SHP77 treated with DMSO at 0.1 percent for 48 hours (cell line): Measurements from ENCODE around the gene SYNJ2.

Source experiments
- DNase-seq: peaks from one replicate; lab custom pipeline; 2025; lab: John Stamatoyannopoulos, UW

SYNJ2 gene

GRCh38 chr6:157998707-157999167 is 17.1 kb downstream of the SYNJ2 start:
- DNase-seq = no peak

GRCh38 chr6:157999168-158000051 is 17.7 kb downstream of the SYNJ2 start:
- DNase-seq = no peak

- DNase-seq = no peak
These were observed 19.1 kb downstream of the SYNJ2 start for GRCh38 chr6:158000530-158001307.

DNA sequence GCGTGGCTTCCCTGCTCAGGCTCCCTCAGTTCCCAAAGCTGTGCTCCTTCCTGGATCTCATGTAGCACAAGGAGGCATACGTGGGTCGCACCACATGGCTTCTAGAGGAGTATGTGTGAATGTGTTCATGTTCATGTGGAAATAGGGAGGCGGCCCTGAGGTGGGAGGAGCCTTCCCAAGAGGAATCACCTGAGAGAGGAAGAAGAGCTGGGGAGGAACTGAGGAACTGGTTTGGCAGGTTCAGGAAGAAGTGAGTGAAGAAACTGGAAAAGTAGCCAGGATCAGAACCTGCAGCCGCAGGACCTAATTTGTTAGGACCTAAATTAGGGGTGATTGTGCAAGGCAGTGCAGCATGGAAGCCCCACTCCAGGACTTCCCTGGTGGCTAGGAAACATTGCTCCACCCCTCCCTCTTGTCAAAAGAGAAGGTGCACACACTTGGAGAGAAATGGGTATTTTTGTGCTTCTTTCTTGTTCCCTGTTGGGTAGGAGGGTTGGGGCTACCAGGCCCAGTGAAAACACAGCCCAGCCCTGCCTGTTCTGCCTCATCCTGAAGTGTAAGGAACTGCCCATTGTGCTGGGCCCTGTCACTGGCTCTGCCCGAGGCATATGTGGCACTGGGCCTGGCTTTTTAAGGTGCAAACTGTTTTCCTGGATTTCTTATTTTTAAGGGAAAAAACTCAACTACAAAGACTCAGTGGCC is 20.7 kb downstream of the SYNJ2 start:
- DNase-seq = no peak

- DNase-seq = no peak
These were observed 21.5 kb downstream of the SYNJ2 start for GRCh38 chr6:158002951-158003853.

GRCh38 chr6:158003910-158004700 is 22.4 kb downstream of the SYNJ2 start:
- no peak for DNase-seq

- DNase-seq = no peak
These were observed 23.0 kb downstream of the SYNJ2 start for GRCh38 chr6:158004701-158005095.

DNA sequence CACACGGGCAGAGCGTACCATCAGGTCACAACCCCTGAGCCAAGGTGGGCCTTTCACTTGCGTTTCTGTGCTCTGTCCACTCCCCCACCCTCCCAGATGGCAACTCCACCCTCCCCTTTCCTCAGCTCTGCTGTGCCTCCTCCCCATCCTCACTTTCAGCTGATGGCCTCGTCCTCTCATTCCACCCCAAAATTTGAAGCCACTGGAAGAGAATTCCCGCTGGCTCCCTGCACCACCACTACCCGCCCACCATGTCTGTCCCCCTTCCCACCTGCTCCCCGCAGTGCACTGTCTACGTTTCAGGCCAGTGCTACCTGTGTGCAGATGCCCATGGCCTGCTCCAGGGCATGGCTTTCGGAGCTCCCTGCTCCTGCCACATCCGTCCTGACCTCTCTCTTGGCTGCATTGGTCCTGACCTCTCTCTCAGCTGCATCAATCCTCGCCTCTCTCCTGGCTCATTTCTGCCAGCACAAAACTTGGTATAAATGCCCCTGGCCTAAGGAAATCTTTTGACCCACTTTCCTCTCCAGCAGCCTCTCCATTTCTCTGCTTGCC is 24.0 kb downstream of the SYNJ2 start:
- no peak for DNase-seq

DNA sequence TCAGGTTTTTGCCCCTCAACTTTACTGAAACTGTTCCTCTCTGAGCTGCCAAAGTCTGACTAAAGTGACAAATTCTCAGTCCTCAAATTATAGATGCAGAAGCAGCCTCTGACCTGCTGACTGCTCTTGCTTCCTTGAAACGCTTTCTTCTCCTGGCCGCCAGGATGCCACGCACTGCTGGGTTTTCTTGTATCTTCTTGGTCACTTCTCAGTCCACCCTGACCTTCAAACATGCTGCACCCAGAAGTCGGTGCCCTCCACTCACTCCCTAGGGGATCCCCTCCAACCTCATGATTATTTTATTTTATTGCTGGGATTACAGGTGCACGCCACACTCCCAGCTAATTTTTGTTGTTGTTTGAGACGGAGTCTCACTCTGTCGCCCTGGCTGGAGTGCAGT is 24.7 kb downstream of the SYNJ2 start:
- DNase-seq = no peak

DNA sequence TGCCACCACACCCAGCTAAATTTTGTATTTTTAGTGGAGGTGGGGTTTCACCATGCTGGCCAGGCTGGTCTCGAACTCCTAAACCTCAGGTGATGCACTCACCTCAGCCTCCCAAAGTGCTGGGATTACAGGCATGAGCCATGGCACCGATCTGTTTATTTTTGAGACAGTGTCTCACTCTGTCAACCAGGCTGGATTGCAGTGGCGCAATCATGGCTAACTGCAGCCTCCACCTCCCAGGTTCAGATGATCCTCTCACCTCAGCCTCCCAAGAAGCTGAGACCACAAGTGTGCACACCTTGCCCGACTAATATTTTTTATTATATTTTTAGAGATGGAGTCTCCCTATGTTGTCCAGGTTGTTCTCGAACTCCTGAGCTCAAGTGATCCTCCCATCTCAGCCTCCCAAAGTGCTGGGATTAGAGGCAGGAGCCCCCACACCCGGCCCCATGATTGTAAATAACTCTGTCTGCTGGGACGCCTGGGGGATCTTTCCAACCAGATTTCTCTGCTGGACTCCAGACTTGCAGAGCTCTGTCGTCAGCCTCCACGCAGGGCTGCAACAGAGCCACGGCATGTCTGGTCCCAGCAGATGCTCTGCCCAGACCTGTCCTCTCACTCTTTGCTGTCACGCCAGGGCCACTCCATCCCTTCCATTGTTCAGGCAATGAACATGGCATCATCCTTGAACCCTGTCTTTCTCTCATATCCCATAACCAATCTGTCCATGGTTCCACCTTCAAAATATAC is 25.3 kb downstream of the SYNJ2 start:
- DNase-seq = no peak

- DNase-seq = no peak
These were observed 27.1 kb downstream of the SYNJ2 start for GRCh38 chr6:158008864-158009113.

DNA sequence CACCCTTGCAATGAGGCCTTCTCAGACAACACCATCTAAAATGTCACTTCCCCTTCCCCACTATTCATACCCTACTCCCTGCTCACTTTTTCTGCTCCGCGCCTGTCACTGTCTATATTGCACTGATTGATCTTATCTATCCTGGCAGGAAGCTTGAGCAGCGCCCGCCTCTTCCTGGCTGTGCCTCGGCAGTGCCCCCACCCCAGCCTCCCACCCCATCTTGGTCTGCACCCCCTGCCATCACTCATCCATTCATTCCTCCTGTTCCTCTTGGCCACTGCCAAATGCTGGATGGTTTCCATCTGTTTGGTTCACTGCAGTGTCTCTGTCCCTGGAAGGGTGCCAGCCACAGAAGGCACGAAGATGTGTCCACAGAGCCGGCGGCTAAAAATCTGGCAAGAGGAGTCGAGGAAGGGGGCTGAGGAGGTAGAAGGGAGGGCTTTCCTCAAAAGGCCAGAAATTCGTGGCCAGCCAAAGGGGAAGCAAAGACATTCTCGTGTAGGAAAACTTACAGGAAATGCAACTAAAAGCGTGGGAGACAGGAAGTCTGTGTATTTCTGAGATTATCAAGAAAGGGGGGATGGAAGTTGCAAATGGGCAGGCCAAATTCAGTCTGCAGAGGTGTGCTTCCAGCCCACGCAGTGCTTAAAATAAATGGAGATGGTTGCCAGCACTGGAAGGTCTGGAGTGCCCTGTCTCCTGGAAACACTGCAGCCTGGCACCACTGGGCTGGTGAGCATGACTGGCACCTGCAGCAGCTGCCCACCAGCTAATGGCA is 27.6 kb downstream of the SYNJ2 start:
- DNase-seq = peak; percentile 20

- DNase-seq = no peak
These were observed 28.4 kb downstream of the SYNJ2 start for GRCh38 chr6:158009935-158010585.

DNA sequence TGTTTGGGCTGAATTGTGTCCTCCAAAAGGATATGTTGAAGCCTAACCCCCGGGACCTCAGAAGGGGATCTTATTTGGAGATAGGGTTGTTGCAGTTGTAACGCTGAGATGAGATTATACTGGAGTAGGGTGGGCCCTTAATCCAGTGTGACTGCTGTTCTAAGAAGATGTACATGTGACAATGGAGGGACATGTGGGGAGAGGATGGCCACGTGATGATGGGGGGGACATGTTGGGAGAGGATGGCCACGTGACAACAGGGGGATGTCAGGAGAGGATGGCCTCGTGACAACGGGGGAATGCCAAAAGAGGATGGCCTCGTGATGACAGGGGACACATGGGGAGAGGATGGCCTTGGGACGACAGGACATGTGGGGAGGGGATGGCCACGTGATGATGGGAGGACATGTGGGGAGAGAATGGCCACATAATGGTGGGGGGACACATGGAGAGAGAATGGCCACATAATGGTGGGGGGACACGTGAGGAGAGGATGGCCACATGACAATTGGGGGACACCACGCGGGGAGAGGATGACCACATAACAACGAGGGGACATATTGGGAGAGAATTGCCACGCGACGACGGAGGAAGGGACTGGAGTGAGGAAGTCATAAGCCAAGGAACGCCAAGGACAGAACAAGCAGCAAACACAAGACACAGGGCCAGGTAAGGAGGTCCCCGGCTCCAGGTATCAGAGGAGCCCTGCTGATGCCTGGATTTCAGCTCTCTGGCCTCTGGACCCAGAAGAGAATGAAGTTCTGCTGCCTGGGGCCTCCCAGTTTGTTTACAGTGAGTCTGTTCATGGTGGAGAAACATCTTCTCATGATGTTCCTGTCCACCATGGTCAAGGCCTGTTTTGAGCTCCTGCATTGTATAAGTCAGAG is 29.2 kb downstream of the SYNJ2 start:
- DNase-seq = no peak

DNA sequence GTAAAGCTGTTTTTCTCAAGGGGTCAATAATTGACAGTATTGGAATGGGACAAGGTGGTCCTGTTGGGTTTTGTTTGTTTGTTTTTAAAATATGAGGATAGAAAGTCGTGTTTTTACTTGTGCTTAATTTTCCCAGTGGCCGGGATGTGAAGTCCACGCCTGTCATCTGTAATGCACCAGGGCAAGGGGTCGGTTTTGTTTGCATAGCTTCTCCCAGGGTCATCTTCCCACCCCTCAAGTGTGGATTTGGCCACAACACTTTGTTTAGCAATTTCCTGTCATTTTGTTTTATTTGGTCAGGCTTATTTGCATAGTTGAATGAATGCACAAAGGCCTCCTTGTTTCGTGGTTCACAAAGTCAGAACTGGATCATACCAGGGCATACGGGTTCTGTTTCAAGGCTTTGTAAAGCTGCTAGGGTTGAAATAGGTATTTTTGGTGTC is 29.8 kb downstream of the SYNJ2 start:
- no peak for DNase-seq

- no peak for DNase-seq
These were observed 30.4 kb downstream of the SYNJ2 start for GRCh38 chr6:158011980-158012566.

DNA sequence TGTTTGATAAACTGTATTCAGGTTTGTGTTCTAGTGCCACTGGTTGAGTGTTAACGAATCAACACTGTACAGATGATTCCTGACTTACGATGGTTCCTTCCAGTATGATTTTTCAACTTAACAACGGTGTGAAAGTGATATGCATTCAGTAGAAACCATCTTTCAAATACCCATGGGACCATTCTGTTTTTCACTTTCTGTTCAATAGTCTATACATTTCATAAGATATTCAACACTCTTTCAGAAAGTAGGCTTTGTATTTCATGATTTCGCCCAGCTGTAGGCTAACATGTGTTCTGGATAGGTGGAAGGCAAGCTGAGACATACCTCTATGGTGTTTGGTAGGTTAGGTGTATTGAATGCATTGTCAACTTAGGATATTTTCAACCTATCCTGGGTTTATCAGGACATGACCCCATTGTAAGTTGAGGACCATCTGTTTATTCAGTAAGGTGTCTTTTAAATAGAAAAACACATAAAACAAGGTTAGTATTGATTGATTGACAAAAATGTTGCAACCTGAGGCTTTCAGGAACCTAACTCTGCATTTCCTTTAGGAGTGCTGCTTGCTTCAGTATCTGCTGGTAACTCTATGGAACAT is 32.3 kb downstream of the SYNJ2 start:
- DNase-seq = no peak
